ENCODE results near the gene ADGRV1.

Gene ADGRV1

GRCh38 chr5:91022518-91022917, 463.9 kb downstream of the ADGRV1 start (continued):
- TF ChIP-seq HOXD13 (CRISPR knock-in tag; IDR thresholded peaks at IDR 0.05; ENCODE audit: borderline replicate concordance) (no peak), ZNF639 (tag by site-specific recombination; IDR thresholded peaks at IDR 0.05) (no peak), KLF1 (tag by site-specific recombination; IDR thresholded peaks at IDR 0.05) (peak; percentile 93), KLF7 (tag by site-specific recombination; IDR thresholded peaks at IDR 0.05; ENCODE audit: borderline replicate concordance) (peak; percentile 43; the same call in 1 of the 2 replicates), ZNF221 (tag by site-specific recombination; IDR thresholded peaks at IDR 0.05; ENCODE audit: borderline replicate concordance) (no peak), ZSCAN16 (tag by site-specific recombination; IDR thresholded peaks at IDR 0.05) (no peak), KLF9 (tag by site-specific recombination; IDR thresholded peaks at IDR 0.05; ENCODE audit: low read depth) (no peak), PRDM2 (tag by site-specific recombination; IDR thresholded peaks at IDR 0.05; ENCODE audit: borderline replicate concordance) (no peak), PBX3 (CRISPR knock-in tag; IDR thresholded peaks at IDR 0.05) (no peak), ZNF433 (tag by site-specific recombination; IDR thresholded peaks at IDR 0.05; ENCODE audit: low read depth) (no peak), ZNF561 (tag by site-specific recombination; IDR thresholded peaks at IDR 0.05; ENCODE audit: borderline replicate concordance) (peak; percentile 81; the same call in 1 of the 2 replicates), ZNF223 (tag by site-specific recombination; IDR thresholded peaks at IDR 0.05) (no peak), ZNF366 (tag by site-specific recombination; conservative IDR thresholded peaks at IDR 0.05) (no peak), ZNF707 (tag by site-specific recombination; IDR thresholded peaks at IDR 0.05) (no peak), ZNF621 (tag by site-specific recombination; IDR thresholded peaks at IDR 0.05) (no peak), SALL2 (tag by site-specific recombination; IDR thresholded peaks at IDR 0.05; ENCODE audit: borderline replicate concordance) (no peak), ZEB2 (tag by site-specific recombination; IDR thresholded peaks at IDR 0.05) (peak; percentile 32; the same call in 1 of the 2 replicates), ZNF501 (tag by site-specific recombination; IDR thresholded peaks at IDR 0.05) (0 out of 2 replicates have a peak, but pooled peaks have one; percentile 23), YY2 (tag by site-specific recombination; IDR thresholded peaks at IDR 0.05) (no peak), ZNF211 (tag by site-specific recombination; IDR thresholded peaks at IDR 0.05; ENCODE audit: low read depth) (no peak), ZNF416 (tag by site-specific recombination; IDR thresholded peaks at IDR 0.05) (no peak), ZBTB1 (tag by site-specific recombination; IDR thresholded peaks at IDR 0.05) (no peak), WT1 (tag by site-specific recombination; IDR thresholded peaks at IDR 0.05) (peak; percentile 66), BCL11A (tag by site-specific recombination; IDR thresholded peaks at IDR 0.05; ENCODE audit: low read depth) (peak; percentile 34; the same call in 1 of the 2 replicates), SCRT1 (tag by site-specific recombination; IDR thresholded peaks at IDR 0.05; ENCODE audit: borderline replicate concordance) (no peak), ZNF626 (tag by site-specific recombination; IDR thresholded peaks at IDR 0.05) (no peak)
- TF ChIP-seq, protein P1, sequence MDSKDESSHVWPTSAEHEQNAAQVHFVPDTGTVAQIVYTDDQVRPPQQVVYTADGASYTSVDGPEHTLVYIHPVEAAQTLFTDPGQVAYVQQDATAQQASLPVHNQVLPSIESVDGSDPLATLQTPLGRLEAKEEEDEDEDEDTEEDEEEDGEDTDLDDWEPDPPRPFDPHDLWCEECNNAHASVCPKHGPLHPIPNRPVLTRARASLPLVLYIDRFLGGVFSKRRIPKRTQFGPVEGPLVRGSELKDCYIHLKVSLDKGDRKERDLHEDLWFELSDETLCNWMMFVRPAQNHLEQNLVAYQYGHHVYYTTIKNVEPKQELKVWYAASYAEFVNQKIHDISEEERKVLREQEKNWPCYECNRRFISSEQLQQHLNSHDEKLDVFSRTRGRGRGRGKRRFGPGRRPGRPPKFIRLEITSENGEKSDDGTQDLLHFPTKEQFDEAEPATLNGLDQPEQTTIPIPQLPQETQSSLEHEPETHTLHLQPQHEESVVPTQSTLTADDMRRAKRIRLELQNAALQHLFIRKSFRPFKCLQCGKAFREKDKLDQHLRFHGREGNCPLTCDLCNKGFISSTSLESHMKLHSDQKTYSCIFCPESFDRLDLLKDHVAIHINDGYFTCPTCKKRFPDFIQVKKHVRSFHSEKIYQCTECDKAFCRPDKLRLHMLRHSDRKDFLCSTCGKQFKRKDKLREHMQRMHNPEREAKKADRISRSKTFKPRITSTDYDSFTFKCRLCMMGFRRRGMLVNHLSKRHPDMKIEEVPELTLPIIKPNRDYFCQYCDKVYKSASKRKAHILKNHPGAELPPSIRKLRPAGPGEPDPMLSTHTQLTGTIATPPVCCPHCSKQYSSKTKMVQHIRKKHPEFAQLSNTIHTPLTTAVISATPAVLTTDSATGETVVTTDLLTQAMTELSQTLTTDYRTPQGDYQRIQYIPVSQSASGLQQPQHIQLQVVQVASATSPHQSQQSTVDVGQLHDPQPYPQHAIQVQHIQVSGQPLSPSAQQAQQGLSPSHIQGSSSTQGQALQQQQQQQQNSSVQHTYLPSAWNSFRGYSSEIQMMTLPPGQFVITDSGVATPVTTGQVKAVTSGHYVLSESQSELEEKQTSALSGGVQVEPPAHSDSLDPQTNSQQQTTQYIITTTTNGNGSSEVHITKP (tag by site-specific recombination; IDR thresholded peaks at IDR 0.05) = no peak
- TF ChIP-seq, protein P2, sequence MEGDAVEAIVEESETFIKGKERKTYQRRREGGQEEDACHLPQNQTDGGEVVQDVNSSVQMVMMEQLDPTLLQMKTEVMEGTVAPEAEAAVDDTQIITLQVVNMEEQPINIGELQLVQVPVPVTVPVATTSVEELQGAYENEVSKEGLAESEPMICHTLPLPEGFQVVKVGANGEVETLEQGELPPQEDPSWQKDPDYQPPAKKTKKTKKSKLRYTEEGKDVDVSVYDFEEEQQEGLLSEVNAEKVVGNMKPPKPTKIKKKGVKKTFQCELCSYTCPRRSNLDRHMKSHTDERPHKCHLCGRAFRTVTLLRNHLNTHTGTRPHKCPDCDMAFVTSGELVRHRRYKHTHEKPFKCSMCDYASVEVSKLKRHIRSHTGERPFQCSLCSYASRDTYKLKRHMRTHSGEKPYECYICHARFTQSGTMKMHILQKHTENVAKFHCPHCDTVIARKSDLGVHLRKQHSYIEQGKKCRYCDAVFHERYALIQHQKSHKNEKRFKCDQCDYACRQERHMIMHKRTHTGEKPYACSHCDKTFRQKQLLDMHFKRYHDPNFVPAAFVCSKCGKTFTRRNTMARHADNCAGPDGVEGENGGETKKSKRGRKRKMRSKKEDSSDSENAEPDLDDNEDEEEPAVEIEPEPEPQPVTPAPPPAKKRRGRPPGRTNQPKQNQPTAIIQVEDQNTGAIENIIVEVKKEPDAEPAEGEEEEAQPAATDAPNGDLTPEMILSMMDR (tag by site-specific recombination; IDR thresholded peaks at IDR 0.05) = no peak
